GM21723 (cell line): ENCODE measurements around the gene CAMKMT.
"Not testable (repeated sequence)": the region's sequence is repeated elsewhere in the genome, so short reads cannot be mapped to it uniquely, and the experiment has no call there.

Experiments used
- ATAC-seq: cut with Tn5 transposase; IDR thresholded peaks from one replicate; pipeline ENCODE4 v1.9.1; 2021; ENCODE audit warnings: mild to moderate bottlenecking, moderate library complexity; ENCODE audit not compliant: unreplicated experiment

CAMKMT gene

DNA sequence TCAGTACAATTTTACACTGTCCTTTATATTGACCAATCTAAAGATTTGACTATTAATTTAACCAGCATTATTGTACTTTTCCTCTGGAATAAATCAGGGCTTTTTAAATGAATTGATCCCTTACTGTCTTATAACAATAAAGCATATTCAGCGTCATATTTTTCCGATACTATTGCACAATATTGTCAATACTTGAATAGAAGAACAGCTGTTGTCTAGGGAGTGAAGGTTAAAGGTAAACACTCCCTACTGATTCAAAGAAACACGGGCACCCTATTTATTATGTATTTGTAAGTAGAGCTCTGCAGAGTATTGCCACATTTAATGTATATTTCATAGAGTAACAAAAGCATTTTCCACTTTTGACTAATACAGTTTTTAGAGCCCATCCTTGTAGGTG is 134.4 kb downstream of the CAMKMT start:
- ATAC-seq, result no peak

DNA sequence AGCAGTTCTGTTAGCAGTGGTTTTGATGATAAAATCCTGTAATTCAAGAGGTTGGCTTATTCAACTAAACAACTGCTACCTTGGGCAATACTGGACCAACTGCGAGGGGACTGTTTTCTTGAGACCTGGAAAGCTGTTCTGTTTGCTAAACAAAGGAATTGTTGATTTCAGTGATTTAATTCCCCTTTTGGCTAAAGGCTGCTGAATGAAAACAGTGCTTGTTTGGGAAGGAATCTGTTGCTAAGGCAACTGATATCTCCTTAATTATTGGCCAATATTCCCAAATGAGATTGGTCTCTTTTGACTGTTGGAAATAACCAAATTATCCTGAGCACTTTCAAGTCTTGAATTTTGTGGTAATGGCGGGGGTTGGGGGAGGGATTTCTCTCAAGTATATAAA is 136.8 kb downstream of the CAMKMT start:
- ATAC-seq, result no peak

DNA sequence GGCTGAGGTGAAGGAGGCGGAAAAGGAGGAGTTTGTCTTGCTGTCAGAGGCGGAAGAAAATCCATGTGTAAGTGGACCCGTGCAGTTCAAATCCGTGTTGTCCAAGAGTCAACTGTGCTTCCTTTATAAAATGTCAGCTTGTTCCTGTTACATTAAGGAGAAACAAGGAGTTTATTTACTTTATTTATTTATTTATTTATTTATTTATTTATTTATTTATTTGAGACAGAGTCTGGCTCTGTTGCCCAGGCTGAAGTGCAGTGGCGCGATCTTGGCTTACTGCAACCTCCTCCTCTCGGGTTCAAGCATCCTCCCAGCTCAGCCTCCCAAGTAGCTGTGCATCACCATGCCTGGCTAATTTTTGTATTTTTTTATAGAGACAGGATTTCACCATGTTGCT is 143.9 kb downstream of the CAMKMT start:
- not testable (repeated sequence) for ATAC-seq

DNA sequence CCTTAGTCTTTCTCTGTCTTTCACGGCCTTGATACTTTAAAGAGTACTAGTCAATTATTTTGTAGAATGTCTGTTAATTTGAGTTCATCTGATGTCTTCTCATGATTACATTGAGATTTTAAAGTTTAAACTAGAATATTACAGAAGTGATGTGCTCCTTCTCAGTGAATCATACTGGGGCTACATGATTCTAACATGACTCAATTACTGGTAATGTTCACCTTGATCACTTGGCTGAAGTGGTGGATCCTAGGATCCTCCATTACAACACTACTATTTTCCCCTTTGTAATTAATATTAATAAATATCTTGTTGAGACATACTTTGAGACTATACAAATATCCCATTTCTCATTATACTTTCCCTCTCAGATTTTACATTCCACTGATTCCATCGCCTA is 148.5 kb downstream of the CAMKMT start:
- ATAC-seq, result no peak

DNA sequence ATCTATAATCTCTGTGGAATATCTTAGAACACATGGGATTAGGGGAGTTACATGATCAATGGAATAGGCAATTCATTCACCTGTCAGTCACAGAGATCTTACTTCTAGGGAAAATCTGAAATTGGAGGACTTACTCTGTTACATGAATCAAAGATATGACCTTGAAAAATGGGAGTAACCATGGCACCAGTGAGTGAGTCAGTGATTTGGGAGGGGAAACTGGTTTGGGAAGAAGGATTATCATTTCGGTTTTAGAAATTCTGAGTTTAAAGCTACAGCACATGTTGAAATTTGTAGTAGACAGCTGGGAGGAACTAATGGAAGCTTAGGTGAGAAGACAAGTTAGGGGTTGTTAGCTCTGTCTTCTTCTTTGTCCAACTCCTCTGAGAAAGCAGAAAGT is 153.7 kb downstream of the CAMKMT start:
- no peak for ATAC-seq

DNA sequence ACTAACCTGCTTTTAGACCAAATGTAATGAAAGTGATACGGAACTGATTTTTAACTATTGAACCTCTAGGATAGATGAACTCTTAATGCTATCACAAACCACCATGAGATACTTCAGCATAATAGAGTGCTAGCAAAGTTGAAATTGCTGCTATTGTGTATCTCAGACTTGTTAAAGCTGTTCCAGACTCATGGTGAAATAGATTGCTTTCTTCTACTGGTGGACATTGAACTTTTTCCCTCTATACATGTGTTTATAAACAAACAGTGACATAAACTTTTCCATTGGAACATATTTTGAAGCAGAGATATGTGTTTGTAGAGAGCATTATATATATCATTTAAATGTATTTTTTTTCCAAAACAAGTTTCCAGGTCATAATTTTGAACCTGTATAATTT is 157.3 kb downstream of the CAMKMT start:
- no peak for ATAC-seq

DNA sequence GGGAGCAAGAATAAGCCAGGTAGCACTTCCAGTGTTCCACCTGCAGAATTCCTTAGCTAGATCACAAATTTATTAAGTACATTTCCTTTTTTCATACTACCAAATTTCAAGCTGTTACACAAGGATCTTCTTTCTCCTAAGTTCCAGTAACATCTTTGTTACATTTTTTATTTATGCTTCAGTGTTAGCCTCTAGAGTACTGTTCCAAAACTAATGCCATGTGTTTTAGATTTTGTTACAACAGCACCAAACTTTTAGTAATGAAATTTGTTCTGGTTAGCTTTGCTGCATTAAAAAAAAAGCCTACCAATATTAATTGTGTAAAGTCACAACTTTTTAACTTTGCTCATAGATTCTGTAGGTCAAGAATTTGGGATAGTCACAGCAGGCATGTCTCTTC is 161.1 kb downstream of the CAMKMT start:
- ATAC-seq, result no peak

DNA sequence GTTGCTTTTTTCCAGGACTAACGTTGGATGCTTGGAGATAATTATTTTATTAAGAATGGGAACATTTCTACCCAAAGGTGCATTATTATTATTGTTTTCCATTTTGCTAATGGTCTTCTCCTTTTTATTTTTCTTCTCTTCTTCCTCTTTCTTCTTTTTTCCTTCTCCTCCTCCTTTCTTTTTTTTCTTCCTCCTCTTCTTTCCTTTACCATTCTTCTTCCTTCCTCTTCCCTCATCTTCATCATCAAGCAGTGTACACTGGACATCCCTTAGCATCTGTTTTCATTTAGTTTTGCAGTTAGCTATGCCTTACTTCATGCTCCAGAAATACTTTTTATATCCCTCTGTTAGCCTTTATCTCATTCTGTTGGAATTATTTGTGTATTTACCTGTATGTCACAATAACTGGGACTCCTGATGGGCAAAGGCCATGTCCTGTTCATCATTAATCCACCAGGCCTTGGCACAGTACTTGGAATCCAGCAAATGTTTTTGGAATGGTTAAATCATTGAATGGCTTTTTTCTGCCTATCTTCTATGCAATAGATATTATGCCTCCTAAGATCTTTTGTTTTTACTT is 162.7 kb downstream of the CAMKMT start:
- ATAC-seq, result no peak

DNA sequence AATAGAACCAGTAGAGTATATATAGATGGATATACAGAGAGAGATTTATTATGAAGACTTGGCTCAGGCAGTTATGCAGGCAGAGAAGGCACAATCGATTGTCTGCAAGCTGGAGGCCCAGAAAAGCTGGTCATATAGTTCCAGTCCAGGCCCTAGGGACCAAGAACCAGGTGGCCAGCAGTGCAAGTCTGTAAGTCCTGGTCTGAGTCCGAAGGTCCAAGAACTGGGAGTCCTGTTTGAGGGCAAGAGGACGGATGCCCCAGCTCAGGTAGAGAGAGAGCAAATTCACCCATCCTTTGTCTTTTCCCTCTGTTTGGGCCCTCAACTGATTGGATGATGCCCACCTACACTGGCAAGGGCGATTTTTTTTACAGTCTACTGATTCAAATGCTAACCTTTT is 164.6 kb downstream of the CAMKMT start:
- no peak for ATAC-seq

DNA sequence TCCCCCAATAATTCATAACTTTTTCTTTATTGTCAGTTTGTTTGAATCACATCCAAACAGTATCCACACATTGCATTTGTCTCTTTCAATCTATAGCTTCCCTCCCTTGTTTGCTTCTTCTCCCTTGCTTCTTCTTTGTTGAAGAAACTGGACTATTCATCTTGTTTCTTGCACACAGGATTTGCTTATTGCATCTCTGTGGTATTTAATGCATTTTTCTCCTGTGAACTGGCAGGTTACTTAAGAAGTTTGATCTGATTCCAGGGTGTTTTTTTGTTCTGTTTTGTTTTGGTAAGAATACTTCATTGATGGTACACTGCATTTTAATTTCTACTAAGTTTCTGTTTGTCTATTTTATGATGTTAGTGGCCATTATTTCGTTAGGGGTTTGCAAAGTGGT is 166.8 kb downstream of the CAMKMT start:
- ATAC-seq, result no peak

DNA sequence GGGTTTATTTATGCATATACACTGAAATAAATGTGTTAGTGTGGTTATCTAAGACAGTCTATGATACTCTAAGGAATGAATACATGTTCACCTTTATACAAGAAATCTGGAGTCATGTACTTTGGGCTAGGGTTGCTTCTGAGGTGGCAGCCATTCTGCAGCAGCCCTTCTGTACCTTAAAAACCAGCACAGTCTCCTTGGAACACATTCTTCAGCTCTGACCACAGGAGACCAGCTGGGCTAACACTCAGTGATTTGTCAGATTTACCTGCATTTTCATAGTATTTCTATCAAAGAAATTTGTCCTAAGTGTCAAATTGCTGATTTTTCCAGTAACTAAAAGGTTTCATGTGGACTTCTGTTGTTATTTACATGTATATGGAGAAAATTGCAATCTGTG is 167.7 kb downstream of the CAMKMT start:
- no peak for ATAC-seq

DNA sequence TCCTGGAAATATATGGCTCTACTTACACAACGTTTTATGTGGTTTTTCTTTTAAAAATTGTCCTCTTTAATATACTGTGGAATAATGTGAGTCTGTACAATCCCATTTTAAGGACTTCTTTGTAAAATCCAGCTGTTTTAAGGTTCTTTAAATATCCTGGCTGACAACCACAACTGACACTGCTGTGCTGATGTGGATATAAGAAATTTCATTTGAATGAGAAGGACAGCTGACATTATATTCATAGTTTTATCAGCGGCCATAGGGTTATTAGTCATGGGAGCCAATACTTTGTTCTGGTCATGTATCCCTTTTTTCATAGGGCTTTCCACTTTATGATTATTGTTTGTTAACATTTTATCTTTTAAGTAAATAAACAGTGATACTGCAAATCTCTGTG is 169.5 kb downstream of the CAMKMT start:
- no peak for ATAC-seq

DNA sequence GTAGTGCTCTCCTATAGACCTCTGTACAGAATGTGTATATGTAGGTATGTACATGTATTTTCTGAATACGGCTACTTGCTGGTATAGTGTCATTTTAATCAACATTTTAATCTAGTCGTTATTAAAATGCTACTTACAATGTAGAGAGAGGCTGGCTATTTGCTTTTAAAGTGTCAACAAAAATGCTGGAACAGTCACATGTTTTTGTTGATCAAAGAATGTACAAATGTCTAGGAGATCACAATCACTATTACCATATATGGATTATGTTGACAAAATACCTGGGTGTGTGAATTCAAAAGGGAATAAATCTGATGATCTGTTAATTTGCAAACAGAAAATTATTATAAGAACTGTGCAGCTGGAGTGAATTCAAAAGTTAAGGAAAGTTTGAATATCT is 170.3 kb downstream of the CAMKMT start:
- ATAC-seq, result no peak

DNA sequence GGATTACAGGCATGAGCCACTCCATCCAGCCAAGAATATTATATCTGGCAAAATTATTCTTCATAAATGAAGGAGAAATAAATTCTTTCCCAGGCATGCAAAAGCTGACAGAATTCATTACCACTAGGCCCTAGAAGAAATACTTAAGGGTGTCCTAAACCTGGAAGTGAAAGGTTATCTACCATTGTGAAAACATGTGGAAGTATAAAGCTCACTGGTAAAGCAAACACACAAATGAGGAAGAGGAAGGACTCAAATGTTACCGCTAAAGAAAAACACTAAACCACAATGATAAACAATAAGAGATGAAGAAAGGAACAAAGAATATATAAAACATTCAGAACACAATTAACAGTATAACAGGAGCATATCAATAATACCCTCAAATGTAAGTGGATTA is 171.8 kb downstream of the CAMKMT start:
- no peak for ATAC-seq

DNA sequence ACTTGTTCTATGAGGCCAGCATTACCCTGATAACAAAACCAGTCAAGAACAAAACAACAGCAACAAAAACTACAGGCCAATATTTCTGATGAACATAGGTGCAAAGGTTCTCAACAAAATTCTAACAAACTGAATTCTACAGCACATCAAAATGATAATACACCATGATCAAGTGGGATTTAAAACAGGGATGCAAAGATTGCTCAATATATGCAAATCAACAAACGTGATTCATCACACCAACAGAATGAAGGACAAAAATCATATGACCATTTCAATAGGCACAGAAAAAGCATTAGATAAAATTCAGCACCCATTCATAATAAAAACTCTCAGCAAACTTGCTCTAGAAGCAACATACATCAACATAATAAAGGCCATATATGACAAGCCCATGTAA is 173.6 kb downstream of the CAMKMT start:
- no peak for ATAC-seq

DNA sequence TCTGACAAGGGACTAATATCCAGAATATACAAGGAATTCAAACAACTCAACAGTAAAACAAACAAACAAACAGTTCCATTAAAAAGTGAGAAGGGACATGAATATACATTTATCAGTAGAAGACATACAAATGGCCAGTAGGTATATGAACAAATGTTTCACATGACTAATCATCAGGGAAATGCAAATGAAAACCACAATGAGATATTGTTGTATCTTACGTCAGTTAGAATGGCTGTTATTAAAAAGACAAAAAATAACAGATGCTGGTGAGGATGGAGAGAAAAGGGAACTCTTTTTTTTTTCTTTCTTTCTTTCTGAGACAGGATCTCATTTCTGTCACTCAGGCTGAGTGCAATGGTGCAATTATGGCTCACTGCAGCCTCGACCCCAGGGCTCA is 175.5 kb downstream of the CAMKMT start:
- no peak for ATAC-seq

DNA sequence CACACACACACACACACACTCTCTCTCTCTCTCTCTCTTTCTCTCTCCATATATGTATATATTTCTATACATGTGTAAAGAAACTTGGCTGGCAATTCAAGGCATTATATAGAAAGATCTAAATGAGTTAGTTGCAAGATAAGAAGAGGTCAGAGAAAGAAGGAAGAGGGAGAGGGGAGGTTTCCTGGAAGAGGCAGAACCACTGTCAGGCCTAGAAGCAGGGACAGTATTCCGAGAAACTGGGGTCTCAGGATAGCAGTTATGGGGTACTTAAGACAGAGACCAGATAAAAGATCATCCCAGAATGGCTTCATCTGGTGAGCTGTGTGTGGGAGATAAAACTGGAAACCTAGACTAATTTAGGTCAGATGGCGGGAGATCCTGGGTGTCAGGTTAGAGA is 180.8 kb downstream of the CAMKMT start:
- ATAC-seq, result no peak

DNA sequence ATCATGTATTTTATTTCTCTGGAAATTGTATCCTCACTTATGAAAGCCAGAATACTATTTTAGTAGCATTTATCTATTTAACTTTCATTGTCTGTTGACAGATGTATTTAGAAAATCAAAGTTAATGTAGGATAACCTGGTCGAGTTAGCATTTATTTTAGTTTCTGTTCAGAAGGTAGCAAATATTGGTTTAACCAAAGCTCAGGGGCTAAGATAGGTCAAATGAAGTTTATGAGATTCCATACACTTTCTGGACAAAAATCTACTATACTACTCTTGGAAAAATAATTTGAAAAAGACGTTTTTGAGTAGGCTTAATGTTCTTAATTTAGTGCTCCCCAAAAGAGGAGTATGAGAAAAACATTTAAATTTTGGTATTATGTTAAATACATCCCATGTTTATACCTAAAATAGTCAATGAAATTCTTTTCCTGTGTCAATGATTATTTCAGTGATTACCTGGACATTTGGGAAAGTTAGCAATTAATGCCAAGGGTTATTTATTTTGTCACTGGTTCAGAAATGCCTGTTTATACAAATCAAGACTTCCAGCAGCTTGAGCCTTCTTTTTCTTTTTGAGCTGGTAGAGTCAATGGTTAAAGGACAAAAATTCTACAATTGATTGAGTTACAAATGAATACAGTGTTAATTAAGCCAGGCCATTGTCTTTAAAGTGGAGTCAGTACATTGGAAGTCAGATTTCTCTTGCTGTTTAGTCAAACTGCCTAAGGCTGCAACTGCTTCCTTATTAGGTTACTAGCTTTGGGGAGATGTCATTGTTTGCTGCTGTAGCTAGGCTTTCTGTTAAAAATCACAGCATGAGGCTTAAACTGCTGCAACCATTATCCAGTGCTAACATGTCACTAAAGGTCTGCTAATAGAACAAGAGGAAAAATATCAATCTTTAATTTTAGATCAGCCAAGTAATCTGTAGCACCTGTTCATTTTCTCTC is 182.3 kb downstream of the CAMKMT start:
- no peak for ATAC-seq

DNA sequence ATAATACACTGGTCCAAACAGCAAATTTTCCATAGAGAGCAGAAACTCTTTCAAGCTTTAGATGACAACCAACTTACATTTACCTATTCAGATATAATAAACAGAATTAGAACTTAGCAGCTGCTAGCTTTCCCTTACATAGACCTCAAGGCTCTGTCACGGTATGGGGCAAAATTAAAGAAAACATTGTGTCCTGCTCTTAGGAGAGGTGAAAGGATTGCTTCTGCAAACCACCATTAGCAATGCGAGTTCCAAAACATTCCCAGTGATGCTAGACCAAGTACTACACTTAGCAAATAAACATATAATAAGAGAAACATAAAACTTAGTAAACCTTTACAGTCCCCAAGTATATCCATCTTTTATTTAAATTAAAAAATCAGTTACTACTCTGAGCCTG is 183.3 kb downstream of the CAMKMT start:
- no peak for ATAC-seq

DNA sequence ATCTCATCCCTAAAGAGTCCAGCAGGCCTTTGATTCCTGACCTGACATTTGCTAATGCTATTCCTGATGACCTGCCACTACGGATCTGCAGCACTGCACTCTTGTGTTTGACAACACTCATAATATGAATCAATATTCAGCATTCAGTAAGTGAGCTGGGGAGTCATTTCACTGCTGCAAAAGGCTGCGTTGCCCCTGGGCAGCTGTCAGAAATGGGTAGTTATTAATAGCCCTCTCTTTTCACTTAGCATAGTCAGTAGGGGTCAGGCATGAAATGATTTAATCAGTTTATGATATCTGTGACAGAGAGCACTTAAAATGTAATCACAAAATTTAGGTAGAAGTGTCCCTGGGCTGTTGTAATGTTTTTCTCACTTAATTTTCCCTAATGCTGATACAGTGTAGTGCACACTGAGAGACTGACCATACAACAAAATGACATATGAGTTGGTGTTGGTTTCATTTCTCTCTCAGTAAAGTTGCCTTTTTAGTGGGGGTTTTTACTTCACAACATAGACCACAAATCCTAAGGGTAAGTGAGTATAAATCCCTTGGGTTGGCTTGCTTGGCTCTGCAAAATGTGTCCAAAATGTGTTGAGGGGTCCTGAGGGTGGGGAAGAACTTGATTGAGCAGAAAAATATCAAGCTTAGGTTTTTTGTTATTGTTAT is 184.8 kb downstream of the CAMKMT start:
- ATAC-seq, result no peak

DNA sequence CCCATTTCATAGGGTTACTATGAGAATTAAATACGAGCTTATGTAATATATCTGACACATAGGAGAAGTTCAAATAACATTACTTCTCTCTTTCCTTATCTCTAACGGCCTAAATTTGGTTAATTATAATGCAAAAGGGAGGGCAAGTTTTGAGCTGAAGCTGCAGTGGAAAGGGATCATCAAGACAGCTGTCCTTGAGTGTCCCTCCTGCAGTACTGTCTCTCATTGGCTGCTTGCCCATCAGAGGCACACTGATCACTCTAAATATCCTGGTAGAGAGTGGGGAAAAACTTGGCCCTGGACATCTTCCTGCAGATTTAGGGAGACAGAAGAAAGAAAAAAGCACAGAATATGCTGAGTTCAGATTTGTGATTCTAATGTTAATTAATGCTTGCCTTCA is 186.0 kb downstream of the CAMKMT start:
- no peak for ATAC-seq
